GM08714 (cell line): Measurements from ENCODE around the gene RAB31.

Experiments
- H3K4me3 ChIP-seq: fragments of 200-500 bp; sonication (Bioruptor generic); 2 replicates; pipeline ENCODE4 v1.5.1; 2014; ENCODE audit warnings: mild to moderate bottlenecking, low read length, inconsistent platforms
- ZNF274 ChIP-seq: IDR thresholded peaks from 2 replicates; pipeline ENCODE4 v1.6.1; 2012; ENCODE audit warnings: mild to moderate bottlenecking, low read depth, low read length

The RAB31 gene

DNA sequence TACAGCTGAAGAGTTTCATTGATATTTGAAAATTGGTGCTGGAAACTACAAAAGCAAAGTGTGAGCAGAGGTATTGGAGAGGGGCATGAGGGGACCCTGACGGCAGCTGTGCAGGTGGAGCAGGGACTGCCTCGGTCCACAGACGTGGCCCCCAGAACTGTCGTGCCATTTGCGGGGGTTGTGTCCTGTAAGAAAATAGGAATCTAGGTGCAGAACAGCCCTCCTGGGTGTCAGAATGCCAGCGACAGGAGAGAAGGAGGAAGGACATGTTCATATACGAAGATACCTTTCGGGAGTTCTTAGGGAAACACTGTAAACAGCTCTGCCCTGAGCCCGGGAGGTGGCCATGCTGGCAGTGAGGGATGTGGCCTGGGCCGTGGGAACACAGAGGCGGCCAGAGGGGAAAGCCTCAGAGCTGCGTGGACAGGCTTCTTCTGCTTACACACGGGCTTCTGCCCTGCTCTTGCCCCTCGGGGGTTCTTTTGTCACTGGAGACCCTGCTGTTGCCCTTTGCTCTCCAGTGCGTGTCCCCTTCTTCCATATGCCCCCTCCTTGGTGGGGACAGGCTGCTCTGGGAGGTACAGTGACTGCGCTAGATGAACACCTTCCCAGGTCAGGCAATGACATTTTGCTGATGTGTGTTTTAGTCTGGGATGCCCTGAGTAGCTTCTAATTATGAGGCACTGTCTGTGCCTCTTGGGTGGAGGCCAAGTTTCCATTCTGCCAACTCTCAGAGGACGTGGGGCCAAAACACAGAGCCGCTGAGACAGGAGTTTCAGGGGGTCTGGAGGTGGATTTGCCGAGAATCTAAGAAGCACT lies 95.8 kb downstream of the RAB31 start:
- H3K4me3 ChIP-seq = no peak overlapping the region

DNA sequence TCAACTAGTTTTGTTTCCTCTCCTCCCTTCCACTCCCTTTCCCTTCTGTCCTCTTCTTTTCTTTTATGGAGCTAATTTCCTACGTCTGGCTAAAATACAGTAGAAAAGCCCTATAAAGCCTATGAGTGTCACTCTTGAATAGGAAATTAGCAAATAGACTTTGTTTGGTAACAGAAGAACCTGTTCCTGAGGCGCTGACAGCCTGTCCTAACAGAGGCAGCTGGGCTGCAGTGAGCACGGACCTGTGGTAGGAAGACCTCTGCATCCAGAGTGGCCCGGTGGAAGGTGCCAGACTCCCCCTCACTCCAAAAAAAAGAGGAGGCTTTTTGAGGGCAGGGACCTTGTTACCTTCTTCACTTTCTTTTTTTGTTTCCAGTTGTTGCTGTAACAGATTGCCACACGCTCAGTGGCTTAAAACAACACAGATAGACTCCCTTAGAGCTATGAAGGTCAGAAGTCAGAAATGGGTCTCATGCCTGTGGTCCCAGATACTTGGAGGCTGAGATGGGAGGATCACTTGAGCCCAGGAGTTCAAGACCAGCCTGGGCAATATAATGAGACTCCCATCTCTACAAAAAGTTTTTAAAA lies 96.5 kb downstream of the RAB31 start:
- no peak overlapping the region for H3K4me3 ChIP-seq
- no peak for TF ChIP-seq ZNF274

More for the DNA sequence above, 95.8 kb downstream of the RAB31 start:
- no peak for TF ChIP-seq ZNF274

DNA sequence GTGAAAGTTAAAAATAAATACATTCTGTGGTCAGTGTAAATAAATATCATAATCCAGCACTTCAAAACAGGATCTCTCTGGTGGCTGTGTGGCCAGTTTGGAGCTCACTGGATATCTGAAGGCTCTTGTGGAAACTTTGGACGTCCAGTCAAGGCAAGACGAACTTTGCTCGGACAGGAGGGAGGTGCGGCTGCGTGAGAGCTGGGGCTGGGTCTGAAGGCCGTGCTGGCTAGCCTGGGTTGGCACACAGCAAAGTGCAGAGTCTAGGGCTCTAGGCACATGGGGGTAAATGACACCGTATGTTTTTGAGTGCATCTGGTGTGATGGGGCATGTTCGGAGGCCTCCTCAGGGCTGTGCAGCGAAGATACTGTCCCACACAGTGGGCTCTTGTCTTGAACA lies 98.8 kb downstream of the RAB31 start:
- no peak overlapping the region for H3K4me3 ChIP-seq
- TF ChIP-seq ZNF274 = no peak

- TF ChIP-seq ZNF274 = no peak
- no peak overlapping the region for H3K4me3 ChIP-seq
Observed at GRCh38 chr18:9808295-9809241, 100.5 kb downstream of the RAB31 start.

GRCh38 chr18:9809697-9810096 lies 101.6 kb downstream of the RAB31 start:
- TF ChIP-seq ZNF274 = no peak
- H3K4me3 ChIP-seq = no peak overlapping the region

GRCh38 chr18:9810299-9810698 lies 102.2 kb downstream of the RAB31 start:
- no peak for TF ChIP-seq ZNF274
- no peak overlapping the region for H3K4me3 ChIP-seq

GRCh38 chr18:9810994-9811705 lies 103.0 kb downstream of the RAB31 start:
- H3K4me3 ChIP-seq = no peak overlapping the region
- TF ChIP-seq ZNF274 = no peak

DNA sequence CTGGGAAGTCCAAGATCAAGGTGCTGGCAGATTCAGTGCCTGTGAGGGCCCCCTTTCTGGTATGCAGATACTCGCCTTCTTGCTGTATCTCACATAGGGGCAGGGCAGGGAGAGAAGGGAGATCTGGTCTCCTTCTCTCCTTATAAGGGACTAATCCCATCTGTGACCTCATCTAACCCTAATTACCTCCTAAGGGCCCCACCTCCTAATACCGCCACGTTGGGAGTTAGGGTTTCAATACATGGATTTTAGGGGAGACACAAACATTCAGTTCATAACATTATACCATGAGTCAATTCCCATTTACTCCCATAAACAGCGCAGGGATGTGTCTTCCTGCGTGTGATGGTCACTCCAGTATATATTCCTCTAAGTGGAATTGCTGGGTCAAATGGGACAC lies 103.9 kb downstream of the RAB31 start:
- H3K4me3 ChIP-seq = no peak overlapping the region
- no peak for TF ChIP-seq ZNF274

DNA sequence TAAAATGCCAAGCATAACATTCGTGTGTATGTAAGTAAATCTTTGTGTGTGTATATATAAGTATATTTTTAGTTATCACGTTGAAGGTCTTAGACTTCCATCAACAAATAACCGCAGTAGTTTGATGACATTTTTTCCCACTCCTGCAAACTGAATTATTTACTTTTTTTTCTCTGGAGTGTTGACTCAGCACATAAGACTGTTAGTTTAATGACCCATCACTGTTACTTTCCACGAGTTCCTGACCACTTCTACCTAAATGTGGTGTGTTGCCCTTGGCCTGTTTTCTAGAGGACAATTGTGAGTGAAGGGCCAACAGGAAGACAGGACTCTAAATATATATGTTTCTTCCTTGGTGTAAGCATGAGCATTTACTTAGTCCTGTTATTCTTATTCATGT lies 106.3 kb downstream of the RAB31 start:
- no peak overlapping the region for H3K4me3 ChIP-seq
- no peak for TF ChIP-seq ZNF274

DNA sequence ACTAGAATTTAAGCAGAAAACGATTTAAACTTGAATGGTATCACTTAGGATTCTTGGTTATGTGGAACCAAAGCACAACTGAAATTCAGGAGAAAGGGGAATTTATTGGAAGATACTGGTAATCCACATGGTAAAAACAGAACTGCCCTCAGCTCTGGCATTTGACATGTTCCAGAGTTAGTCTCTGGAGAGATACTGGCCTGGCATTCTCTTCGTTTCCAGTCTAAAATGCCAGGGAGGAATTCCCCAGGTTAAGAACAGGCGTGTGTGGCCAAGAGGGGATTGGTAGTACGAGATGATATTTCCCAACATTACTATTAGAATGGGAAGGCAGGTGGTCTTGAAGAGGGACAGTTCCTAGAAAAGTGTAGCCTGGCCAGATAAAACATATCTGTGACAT lies 109.2 kb downstream of the RAB31 start:
- no peak overlapping the region for H3K4me3 ChIP-seq
- TF ChIP-seq ZNF274 = no peak

DNA sequence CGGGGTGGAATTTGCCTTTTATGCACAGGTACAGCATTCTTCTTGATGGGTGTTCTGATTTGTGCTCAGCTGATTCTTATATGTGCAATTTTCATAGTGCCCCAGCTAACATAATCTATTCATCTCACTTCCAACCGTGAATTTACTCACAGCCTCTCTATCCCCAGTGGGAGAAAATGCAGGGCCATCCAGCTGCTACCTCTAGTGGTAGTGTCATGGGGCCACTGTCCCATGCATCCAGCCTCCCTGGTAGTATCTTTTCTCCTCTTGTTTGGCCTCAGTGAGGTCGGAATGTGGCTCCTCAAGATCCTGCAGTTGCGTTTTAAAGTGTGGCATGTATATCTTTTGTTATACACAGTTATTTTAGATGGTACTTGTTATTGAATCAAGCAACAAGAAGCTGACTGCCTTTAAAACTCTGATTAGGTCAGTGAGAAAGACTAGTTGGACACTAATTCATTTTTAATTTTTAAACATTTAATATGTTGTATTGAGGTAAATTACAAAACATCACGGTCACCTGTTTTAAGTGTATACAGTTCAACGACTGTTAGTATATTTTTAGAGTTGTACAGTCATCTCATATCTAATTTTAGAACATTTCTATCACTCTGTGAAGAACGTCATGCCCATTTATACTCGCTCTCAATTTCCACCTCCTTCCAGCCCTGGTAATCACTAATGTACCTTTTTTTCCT lies 109.8 kb downstream of the RAB31 start:
- no peak overlapping the region for H3K4me3 ChIP-seq
- TF ChIP-seq ZNF274 = no peak

GRCh38 chr18:9818423-9818734 lies 110.3 kb downstream of the RAB31 start:
- no peak overlapping the region for H3K4me3 ChIP-seq
- TF ChIP-seq ZNF274 = no peak

- no peak overlapping the region for H3K4me3 ChIP-seq
- TF ChIP-seq ZNF274 = no peak
Observed at GRCh38 chr18:9820127-9820526, 112.0 kb downstream of the RAB31 start.
